Tibial nerve (tissue), 4 donors: ENCODE data around the gene CDH5. TPM values are rescaled to one million over a fixed set of nuclear protein-coding genes. Genes with fewer than 3 reads are reported as not detected.
A peak's percentile ranks its signal among the peaks of the same experiment; 100 is the strongest.

ENCODE experiments used
- DNase-seq, 2 donors: peaks; one replicate each; pipeline ENCODE4 v3.0.0-alpha.2; 2019; ENCODE audit warnings: low spot score in 2 of 2
- H3K27ac ChIP-seq, 4 donors: fragments of 200-600 bp; sonication (generic) in 3 of 4; one replicate each; pipeline ENCODE4 v1.5.1; 2017 to 2019; ENCODE audit warnings: mild to moderate bottlenecking in 1 of 4
- H3K27me3 ChIP-seq, 2 donors: fragments of 200-600 bp; sonication (generic) in 1 of 2; one replicate each; pipeline versions ENCODE4 v1.5.1 to v1.6.0; 2017 to 2019
- H3K36me3 ChIP-seq, 3 donors: fragments of 200-600 bp; sonication (generic); one replicate each; pipeline ENCODE4 v1.5.1; 2018 to 2019
- H3K4me1 ChIP-seq, 4 donors: fragments of 200-600 bp; sonication (generic) in 3 of 4; one replicate each; pipeline ENCODE4 v1.5.1; 2017 to 2019
- H3K4me3 ChIP-seq, 4 donors: fragments of 200-600 bp; sonication (generic) in 3 of 4; one replicate each; pipeline ENCODE4 v1.5.1; 2017 to 2019; ENCODE audit warnings: mild to moderate bottlenecking in 1 of 4, moderate library complexity in 1 of 4
- H3K9me3 ChIP-seq, 4 donors: fragments of 200-600 bp; sonication (generic) in 3 of 4; one replicate each; pipeline ENCODE4 v1.5.1; 2017 to 2019
- CTCF ChIP-seq, 5 experiments: fragments of 200-600 bp in 3 of 5; fragments of 450-650 bp in 2 of 5; sonication (generic) in 3 of 5; IDR thresholded peaks; one replicate each; pipeline ENCODE4 v1.5.1; 2016 to 2019; ENCODE audit warnings: antibody characterized with exemption in 5 of 5, mild to moderate bottlenecking in 3 of 5, moderate library complexity in 2 of 5
- EP300 ChIP-seq, 2 donors: sonication (generic); formaldehyde crosslinking; IDR thresholded peaks; one replicate each; pipeline ENCODE4 v1.6.1; 2017; ENCODE audit warnings: antibody characterized with exemption in 2 of 2, mild to moderate bottlenecking in 1 of 2
- POLR2A ChIP-seq, 2 donors: fragments of 450-650 bp; IDR thresholded peaks; one replicate each; pipeline ENCODE4 v1.6.1; 2017; ENCODE audit warnings: antibody characterized with exemption in 2 of 2, mild to moderate bottlenecking in 2 of 2, moderate library complexity in 2 of 2
- WGBS, 2 donors: methylation state at CpG; one replicate each; pipeline ENCODE4 v1.1.5; 2018; 5-methylcytosine and 5-hydroxymethylcytosine counted together
- total RNA-seq, 4 donors: library from RNA; depleted of rRNA; stranded (reverse); fragments of >200 nt; gene quantifications; one replicate each; pipeline ENCODE4 v1.1.0, GENCODE V29; 2016

Gene CDH5
- total RNA-seq, 4 donors from 2014 or later = 47.3 to 79.3 (median 67.0) TPM

GRCh38 chr16:66344533-66345145, 21.9 kb upstream of the CDH5 start:
- no peaks in the 10 kb centered on the region for H3K27me3 ChIP-seq
- no peaks in the 10 kb centered on the region for H3K9me3 ChIP-seq
- no peak overlapping the region for H3K4me3 ChIP-seq
- H3K4me1 ChIP-seq = peaks cover 0 to 3% (median 0%) of the 10 kb centered on the region in 4 donors
- peak; percentile 57 to 75 (median 69) for TF ChIP-seq CTCF (IDR thresholded peaks at IDR 0.05)
- TF ChIP-seq POLR2A (IDR thresholded peaks at IDR 0.05) = no peak
- peak in 1 of 2 donors; percentile 86 for DNase-seq
- no peak overlapping the region for H3K27ac ChIP-seq
- WGBS, 2 donors = 58 to 69% methylated on average over 14 of the region's 14 CpGs
- H3K36me3 ChIP-seq = no peaks in the 10 kb centered on the region

- Histone ChIP-seq H3K27me3 (no peaks in the 10 kb centered on the region), H3K36me3 (no peaks in the 10 kb centered on the region), H3K9me3 (no peaks in the 10 kb centered on the region), H3K4me3 (no peak overlapping the region), H3K4me1 (peaks cover 0 to 3% (median 0%) of the 10 kb centered on the region in 4 donors), H3K27ac (no peak overlapping the region)
- 87 to 89% methylated on average over 2 of the region's 2 CpGs for WGBS, 2 donors
- DNase-seq = no peak
- TF ChIP-seq CTCF (IDR thresholded peaks at IDR 0.05) = no peak
- no peak for TF ChIP-seq EP300 (IDR thresholded peaks at IDR 0.05)
- TF ChIP-seq POLR2A (IDR thresholded peaks at IDR 0.05) = no peak
These were observed 20.3 kb upstream of the CDH5 start for GRCh38 chr16:66346221-66346620.

GRCh38 chr16:66352304-66352703, 14.2 kb upstream of the CDH5 start:
- Histone ChIP-seq H3K36me3 (no peaks in the 10 kb centered on the region), H3K9me3 (no peaks in the 10 kb centered on the region), H3K4me1 (no peaks in the 10 kb centered on the region), H3K4me3 (no peak overlapping the region), H3K27ac (no peak overlapping the region), H3K27me3 (no peaks in the 10 kb centered on the region)
- TF ChIP-seq EP300 (IDR thresholded peaks at IDR 0.05) (no peak), CTCF (IDR thresholded peaks at IDR 0.05) (no peak), POLR2A (IDR thresholded peaks at IDR 0.05) (no peak)
- no peak for DNase-seq
- 85 to 91% methylated on average over 2 of the region's 2 CpGs for WGBS, 2 donors

GRCh38 chr16:66353055-66353454, 13.4 kb upstream of the CDH5 start:
- peaks cover 0 to 5% (median 0%) of the 10 kb centered on the region in 4 donors for H3K4me1 ChIP-seq
- H3K27ac ChIP-seq = no peak overlapping the region
- WGBS, 2 donors = 82 to 85% methylated on average over 5 of the region's 5 CpGs
- no peaks in the 10 kb centered on the region for H3K27me3 ChIP-seq
- H3K4me3 ChIP-seq = no peak overlapping the region
- TF ChIP-seq EP300 (IDR thresholded peaks at IDR 0.05) (no peak), POLR2A (IDR thresholded peaks at IDR 0.05) (no peak)
- H3K36me3 ChIP-seq = no peaks in the 10 kb centered on the region
- no peaks in the 10 kb centered on the region for H3K9me3 ChIP-seq
- DNase-seq = no peak

GRCh38 chr16:66354034-66354909, 12.2 kb upstream of the CDH5 start:
- H3K27ac ChIP-seq = no peak overlapping the region
- H3K27me3 ChIP-seq = no peaks in the 10 kb centered on the region
- H3K36me3 ChIP-seq = no peaks in the 10 kb centered on the region
- TF ChIP-seq EP300 (IDR thresholded peaks at IDR 0.05) = no peak
- no peak for TF ChIP-seq CTCF (IDR thresholded peaks at IDR 0.05)
- TF ChIP-seq POLR2A (IDR thresholded peaks at IDR 0.05) = no peak
- no peaks in the 10 kb centered on the region for H3K9me3 ChIP-seq
- H3K4me3 ChIP-seq = no peak overlapping the region
- 37 to 43% methylated on average over 9 to 11 of the region's 11 CpGs for WGBS, 2 donors
- H3K4me1 ChIP-seq = peaks cover 0 to 13% (median 0%) of the 10 kb centered on the region in 4 donors
- DNase-seq = no peak
